Measurements from ENCODE around the gene LUZP2. TPM values are rescaled to one million over a fixed set of nuclear protein-coding genes. Genes with fewer than 3 reads are reported as not detected.

The LUZP2 gene
- total RNA-seq, 6 donors from 2014 or later: 0.20 to 0.46 (median 0.23) TPM; not detected in 3

GRCh38 chr11:24635588-24636290 lies 138.9 kb downstream of the LUZP2 start:
- H3K9me3 ChIP-seq: no peaks in the 10 kb centered on the region
- DNase-seq: no peak
- H3K4me1 ChIP-seq: no peaks in the 10 kb centered on the region
- no peaks in the 10 kb centered on the region for H3K36me3 ChIP-seq
- WGBS, 2 donors: 69 to 77% methylated on average over 5 of the region's 5 CpGs
- ATAC-seq (ENCODE audit: low FRiP score in 2 of 2): no peak
- no peak overlapping the region for H3K27ac ChIP-seq
- no peaks in the 10 kb centered on the region for H3K27me3 ChIP-seq
- TF ChIP-seq EP300 (IDR thresholded peaks at IDR 0.05) (no peak), POLR2A (IDR thresholded peaks at IDR 0.05) (no peak), CTCF (IDR thresholded peaks at IDR 0.05) (no peak), POLR2AphosphoS5 (IDR thresholded peaks at IDR 0.05) (no peak)
- no peak overlapping the region for H3K4me3 ChIP-seq

GRCh38 chr11:24636291-24636629 lies 139.4 kb downstream of the LUZP2 start:
- 66 to 96% methylated on average over 1 of the region's 1 CpG for WGBS, 2 donors
- no peak for TF ChIP-seq EP300 (IDR thresholded peaks at IDR 0.05)
- TF ChIP-seq POLR2A (IDR thresholded peaks at IDR 0.05): no peak
- no peak for TF ChIP-seq CTCF (IDR thresholded peaks at IDR 0.05)
- no peak for TF ChIP-seq POLR2AphosphoS5 (IDR thresholded peaks at IDR 0.05)
- no peak for ATAC-seq (ENCODE audit: low FRiP score in 2 of 2)
- Histone ChIP-seq H3K9me3 (no peaks in the 10 kb centered on the region), H3K4me3 (no peak overlapping the region), H3K27ac (no peak overlapping the region), H3K4me1 (no peaks in the 10 kb centered on the region), H3K27me3 (no peaks in the 10 kb centered on the region), H3K36me3 (no peaks in the 10 kb centered on the region)
- no peak for DNase-seq

GRCh38 chr11:24637520-24637919 lies 140.7 kb downstream of the LUZP2 start:
- no peaks in the 10 kb centered on the region for H3K4me1 ChIP-seq
- DNase-seq (no peak), ATAC-seq (ENCODE audit: low FRiP score in 2 of 2) (no peak)
- no peaks in the 10 kb centered on the region for H3K36me3 ChIP-seq
- TF ChIP-seq POLR2A (IDR thresholded peaks at IDR 0.05) (no peak), EP300 (IDR thresholded peaks at IDR 0.05) (no peak), POLR2AphosphoS5 (IDR thresholded peaks at IDR 0.05) (no peak), CTCF (IDR thresholded peaks at IDR 0.05) (no peak)
- H3K4me3 ChIP-seq: no peak overlapping the region
- 66 to 76% methylated on average over 6 of the region's 6 CpGs for WGBS, 2 donors
- no peak overlapping the region for H3K27ac ChIP-seq
- no peaks in the 10 kb centered on the region for H3K9me3 ChIP-seq
- H3K27me3 ChIP-seq: no peaks in the 10 kb centered on the region

- TF ChIP-seq CTCF (IDR thresholded peaks at IDR 0.05) (no peak), POLR2A (IDR thresholded peaks at IDR 0.05) (no peak), POLR2AphosphoS5 (IDR thresholded peaks at IDR 0.05) (no peak), EP300 (IDR thresholded peaks at IDR 0.05) (no peak)
- Histone ChIP-seq H3K9me3 (no peaks in the 10 kb centered on the region), H3K4me1 (no peaks in the 10 kb centered on the region), H3K27ac (no peak overlapping the region), H3K27me3 (no peaks in the 10 kb centered on the region), H3K4me3 (no peak overlapping the region), H3K36me3 (no peaks in the 10 kb centered on the region)
- no peak for DNase-seq
- ATAC-seq (ENCODE audit: low FRiP score in 2 of 2): no peak
Observed at GRCh38 chr11:24642648-24643047, 145.8 kb downstream of the LUZP2 start.

GRCh38 chr11:24645563-24645962 lies 148.7 kb downstream of the LUZP2 start:
- Histone ChIP-seq H3K27ac (no peak overlapping the region), H3K4me3 (no peak overlapping the region), H3K4me1 (no peaks in the 10 kb centered on the region), H3K27me3 (no peaks in the 10 kb centered on the region), H3K9me3 (no peaks in the 10 kb centered on the region), H3K36me3 (no peaks in the 10 kb centered on the region)
- ATAC-seq (ENCODE audit: low FRiP score in 2 of 2) (no peak), DNase-seq (no peak)
- TF ChIP-seq POLR2AphosphoS5 (IDR thresholded peaks at IDR 0.05) (no peak), POLR2A (IDR thresholded peaks at IDR 0.05) (no peak), CTCF (IDR thresholded peaks at IDR 0.05) (no peak), EP300 (IDR thresholded peaks at IDR 0.05) (no peak)
